ENCODE data around the gene BMAL1. TPM values are rescaled to one million over a fixed set of nuclear protein-coding genes. Genes with fewer than 3 reads are reported as not detected.

The BMAL1 gene
- total RNA-seq, 5 donors from 2014 or later (not counting 1 experiment from before 2014, with no cell fraction given) = 67.9 to 99.2 (median 72.1) TPM

- no peaks in the 10 kb centered on the region for H3K9me3 Mint-ChIP-seq
- 0% methylated on average over 3 of the region's 5 CpGs for WGBS (ENCODE audit: insufficient coverage)
- H3K27ac Mint-ChIP-seq = peak overlapping the region; percentile 0 to 1
- no peak overlapping the region for H3K4me3 ChIP-seq (ENCODE audit: control insufficient read depth in 1 of 2, extremely low read depth in 1 of 2, low read length in 1 of 2)
- ATAC-seq (replicated peaks in 1 of 4) (peak; percentile 60 to 69 (median 66)), DNase-seq (peak; percentile 41 to 84 (median 63))
- no peak overlapping the region for H3K4me3 Mint-ChIP-seq
- ChIA-PET CTCF (interaction anchor here (0.5 to 4.6 kb wide), 34 partner anchors 8 to 1024 kb away, joined by 3 to 26 read pairs (median 3); no protein-coding TSS in a partner anchor), POLR2A (interaction anchor here in 1 of 2 donors (0.9 kb wide), 1 partner anchor 55 kb away, joined by 4 read pairs; no protein-coding TSS in a partner anchor)
- no peaks in the 10 kb centered on the region for H3K36me3 ChIP-seq (ENCODE audit: control insufficient read depth in 2 of 2, extremely low read depth in 1 of 2, insufficient read depth in 1 of 2, low read length in 1 of 2)
- H3K36me3 Mint-ChIP-seq = no peaks in the 10 kb centered on the region
- H3K27me3 Mint-ChIP-seq = no peaks in the 10 kb centered on the region
- H3K4me1 ChIP-seq (ENCODE audit: control insufficient read depth in 1 of 2, extremely low read depth in 1 of 2, insufficient read depth in 2 of 2, low read length in 2 of 2) = peaks cover 0 to 61% of the 10 kb centered on the region in 2 experiments
- no peaks in the 10 kb centered on the region for H3K27me3 ChIP-seq (replicated peaks in 1 of 2; ENCODE audit: control insufficient read depth in 2 of 2, extremely low read depth in 1 of 2, insufficient read depth in 2 of 2, low read length in 1 of 2)
- H3K4me1 Mint-ChIP-seq = peaks cover 84 to 90% (median 88%) of the 10 kb centered on the region in 3 donors
- no peak overlapping the region for H3K27ac ChIP-seq (ENCODE audit: low read length)
- H3K9me3 ChIP-seq = no peaks in the 10 kb centered on the region
Observed at GRCh38 chr11:13335319-13335718, 57.7 kb downstream of the BMAL1 start.

- peaks cover 4% of the 10 kb centered on the region for H3K36me3 Mint-ChIP-seq
- WGBS (ENCODE audit: insufficient coverage) = 84% methylated on average over 7 of the region's 9 CpGs
- H3K4me3 ChIP-seq (ENCODE audit: control insufficient read depth in 1 of 2, extremely low read depth in 1 of 2, low read length in 1 of 2) = no peak overlapping the region
- ChIA-PET POLR2A (no interaction called here), CTCF (interaction anchor here (0.5 to 4.6 kb wide), 17 partner anchors 9 to 156 kb away, joined by 3 to 26 read pairs (median 5); no protein-coding TSS in a partner anchor)
- H3K4me1 ChIP-seq (ENCODE audit: control insufficient read depth in 1 of 2, extremely low read depth in 1 of 2, insufficient read depth in 2 of 2, low read length in 2 of 2) = peaks cover 0 to 56% of the 10 kb centered on the region in 2 experiments
- H3K36me3 ChIP-seq (ENCODE audit: control insufficient read depth in 2 of 2, extremely low read depth in 1 of 2, insufficient read depth in 1 of 2, low read length in 1 of 2) = no peaks in the 10 kb centered on the region
- ATAC-seq (replicated peaks in 1 of 4) (no peak), DNase-seq (no peak)
- no peaks in the 10 kb centered on the region for H3K9me3 ChIP-seq
- H3K27ac ChIP-seq (ENCODE audit: low read length) = no peak overlapping the region
- H3K4me1 Mint-ChIP-seq = peaks cover 85 to 90% (median 89%) of the 10 kb centered on the region in 3 donors
- no peaks in the 10 kb centered on the region for H3K9me3 Mint-ChIP-seq
- no peaks in the 10 kb centered on the region for H3K27me3 Mint-ChIP-seq
- no peaks in the 10 kb centered on the region for H3K27me3 ChIP-seq (replicated peaks in 1 of 2; ENCODE audit: control insufficient read depth in 2 of 2, extremely low read depth in 1 of 2, insufficient read depth in 2 of 2, low read length in 1 of 2)
- H3K27ac Mint-ChIP-seq = peak overlapping the region in 1 of 2 donors; percentile 48
- no peak overlapping the region for H3K4me3 Mint-ChIP-seq
Observed at GRCh38 chr11:13336246-13336878, 58.8 kb downstream of the BMAL1 start.

- no peaks in the 10 kb centered on the region for H3K9me3 ChIP-seq
- Mint-ChIP-seq H3K36me3 (peaks cover 6% of the 10 kb centered on the region), H3K27me3 (no peaks in the 10 kb centered on the region), H3K4me3 (peak overlapping the region; percentile 32 to 68 (median 55)), H3K9me3 (no peaks in the 10 kb centered on the region), H3K27ac (peak overlapping the region; percentile 77 to 79), H3K4me1 (peaks cover 77 to 87% (median 85%) of the 10 kb centered on the region in 3 donors)
- H3K4me3 ChIP-seq (ENCODE audit: control insufficient read depth in 1 of 2, extremely low read depth in 1 of 2, low read length in 1 of 2) = no peak overlapping the region
- WGBS (ENCODE audit: insufficient coverage) = no CpG with 5 or more reads among the region's 5 CpGs
- DNase-seq (peak in 1 of 35 experiments; percentile 23), ATAC-seq (replicated peaks in 1 of 4) (no peak)
- no peaks in the 10 kb centered on the region for H3K36me3 ChIP-seq (ENCODE audit: control insufficient read depth in 2 of 2, extremely low read depth in 1 of 2, insufficient read depth in 1 of 2, low read length in 1 of 2)
- peak overlapping the region; percentile 4 for H3K27ac ChIP-seq (ENCODE audit: low read length)
- CTCF ChIA-PET = interaction anchor here (0.6 to 4.6 kb wide), 5 partner anchors 35 to 165 kb away, joined by 3 to 26 read pairs (median 3); no protein-coding TSS in a partner anchor
- no peaks in the 10 kb centered on the region for H3K27me3 ChIP-seq (replicated peaks in 1 of 2; ENCODE audit: control insufficient read depth in 2 of 2, extremely low read depth in 1 of 2, insufficient read depth in 2 of 2, low read length in 1 of 2)
- H3K4me1 ChIP-seq (ENCODE audit: control insufficient read depth in 1 of 2, extremely low read depth in 1 of 2, insufficient read depth in 2 of 2, low read length in 2 of 2) = peaks cover 0 to 43% of the 10 kb centered on the region in 2 experiments
- POLR2A ChIA-PET = interaction anchor here in 1 of 2 donors (0.6 to 1.1 kb wide), 3 partner anchors 20 to 1450 kb away, joined by 3 to 4 read pairs (median 3); no protein-coding TSS in a partner anchor
Observed at GRCh38 chr11:13338019-13338426, 60.4 kb downstream of the BMAL1 start.

- Histone ChIP-seq H3K27ac (ENCODE audit: low read length) (peak overlapping the region; percentile 4), H3K4me1 (ENCODE audit: control insufficient read depth in 1 of 2, extremely low read depth in 1 of 2, insufficient read depth in 2 of 2, low read length in 2 of 2) (peaks cover 0 to 38% of the 10 kb centered on the region in 2 experiments), H3K27me3 (replicated peaks in 1 of 2; ENCODE audit: control insufficient read depth in 2 of 2, extremely low read depth in 1 of 2, insufficient read depth in 2 of 2, low read length in 1 of 2) (no peaks in the 10 kb centered on the region), H3K36me3 (ENCODE audit: control insufficient read depth in 2 of 2, extremely low read depth in 1 of 2, insufficient read depth in 1 of 2, low read length in 1 of 2) (no peaks in the 10 kb centered on the region), H3K4me3 (ENCODE audit: control insufficient read depth in 1 of 2, extremely low read depth in 1 of 2, low read length in 1 of 2) (no peak overlapping the region), H3K9me3 (no peaks in the 10 kb centered on the region)
- peak; percentile 11 to 24 (median 16) for ATAC-seq (replicated peaks in 1 of 4)
- Mint-ChIP-seq H3K4me1 (peaks cover 71 to 87% (median 85%) of the 10 kb centered on the region in 3 donors), H3K36me3 (peaks cover 6% of the 10 kb centered on the region), H3K9me3 (no peaks in the 10 kb centered on the region), H3K27me3 (no peaks in the 10 kb centered on the region), H3K27ac (peak overlapping the region; percentile 77 to 79), H3K4me3 (peak overlapping the region; percentile 32 to 68 (median 55))
- ChIA-PET POLR2A (interaction anchor here (0.6 to 1.1 kb wide), 2 partner anchors 133 to 1495 kb away, joined by 3 to 4 read pairs; no protein-coding TSS in a partner anchor), CTCF (interaction anchor here (0.5 to 4.6 kb wide), 7 partner anchors 9 to 164 kb away, joined by 3 to 26 read pairs (median 3); no protein-coding TSS in a partner anchor)
- no peak for DNase-seq
- 50% methylated on average over 1 of the region's 9 CpGs for WGBS (ENCODE audit: insufficient coverage)
Observed at GRCh38 chr11:13338427-13339069, 61.0 kb downstream of the BMAL1 start.

GRCh38 chr11:13339195-13340153, 61.9 kb downstream of the BMAL1 start:
- H3K4me3 Mint-ChIP-seq = peak overlapping the region; percentile 22 to 55 (median 28)

More at GRCh38 chr11:13339195-13340153, 61.9 kb downstream of the BMAL1 start:
- H3K27ac Mint-ChIP-seq = peak overlapping the region; percentile 72 to 75
- peaks cover 70 to 86% (median 84%) of the 10 kb centered on the region in 3 donors for H3K4me1 Mint-ChIP-seq
- Histone ChIP-seq H3K9me3 (no peaks in the 10 kb centered on the region), H3K27me3 (replicated peaks in 1 of 2; ENCODE audit: control insufficient read depth in 2 of 2, extremely low read depth in 1 of 2, insufficient read depth in 2 of 2, low read length in 1 of 2) (no peaks in the 10 kb centered on the region), H3K36me3 (ENCODE audit: control insufficient read depth in 2 of 2, extremely low read depth in 1 of 2, insufficient read depth in 1 of 2, low read length in 1 of 2) (peaks cover 0 to 2% of the 10 kb centered on the region in 2 donors), H3K27ac (ENCODE audit: low read length) (no peak overlapping the region), H3K4me1 (ENCODE audit: control insufficient read depth in 1 of 2, extremely low read depth in 1 of 2, insufficient read depth in 2 of 2, low read length in 2 of 2) (peaks cover 0 to 37% of the 10 kb centered on the region in 2 experiments), H3K4me3 (ENCODE audit: control insufficient read depth in 1 of 2, extremely low read depth in 1 of 2, low read length in 1 of 2) (no peak overlapping the region)
- H3K36me3 Mint-ChIP-seq = peaks cover 6% of the 10 kb centered on the region
- no peaks in the 10 kb centered on the region for H3K9me3 Mint-ChIP-seq
- DNase-seq (peak in 12 of 35 experiments; percentile 8 to 48 (median 24)), ATAC-seq (replicated peaks in 1 of 4) (peak; percentile 47 to 68 (median 56))
- WGBS (ENCODE audit: insufficient coverage) = 46% methylated on average over 5 of the region's 11 CpGs
- ChIA-PET POLR2A (interaction anchor here in 1 of 2 donors (0.6 kb wide), 1 partner anchor 1496 kb away, joined by 4 read pairs; no protein-coding TSS in a partner anchor), CTCF (interaction anchor here (0.5 to 1.2 kb wide), 4 partner anchors 10 to 91 kb away, joined by 3 read pairs; no protein-coding TSS in a partner anchor)
- H3K27me3 Mint-ChIP-seq = no peaks in the 10 kb centered on the region
